Liver (tissue), 9 donors: Measurements from ENCODE around the gene MCCC1. TPM values are rescaled to one million over a fixed set of nuclear protein-coding genes. Genes with fewer than 3 reads are reported as not detected.

ENCODE experiments used
- DNase-seq: peaks from one replicate; pipeline ENCODE4 v3.0.0-alpha.2; 2017; ENCODE audit warnings: low spot score
- H3K27ac ChIP-seq, 2 donors: one replicate each; pipeline ENCODE4 v1.7.0; 2013; ENCODE audit warnings: inconsistent platforms in 2 of 2, low read length in 2 of 2, control low read depth in 1 of 2, low read depth in 1 of 2, mild to moderate bottlenecking in 1 of 2
- H3K27me3 ChIP-seq, 4 donors: one replicate each; pipeline versions ENCODE4 v1.6.1 to v1.7.0; 2013; ENCODE audit warnings: low read length in 3 of 4, inconsistent platforms in 1 of 4, mild to moderate bottlenecking in 1 of 4, moderate library complexity in 1 of 4; ENCODE audit not compliant: control insufficient read depth in 4 of 4, insufficient read depth in 4 of 4
- H3K36me3 ChIP-seq, 4 donors: one replicate each; pipeline versions ENCODE4 v1.6.1 to v1.7.0; 2013; ENCODE audit warnings: low read length in 3 of 4, mild to moderate bottlenecking in 3 of 4, low read depth in 1 of 4, moderate library complexity in 1 of 4; ENCODE audit not compliant: control insufficient read depth in 4 of 4, insufficient read depth in 3 of 4
- H3K4me1 ChIP-seq, 4 donors: one replicate each; pipeline versions ENCODE4 v1.6.1 to v1.7.0; 2013; ENCODE audit warnings: low read length in 3 of 4, mild to moderate bottlenecking in 3 of 4, moderate library complexity in 1 of 4; ENCODE audit not compliant: control insufficient read depth in 4 of 4, insufficient read depth in 4 of 4
- H3K4me3 ChIP-seq, 3 donors: one replicate each; pipeline versions ENCODE4 v1.6.1 to v1.7.0; 2013; ENCODE audit warnings: low read length in 3 of 3, control low read depth in 1 of 3, low read depth in 1 of 3, mild to moderate bottlenecking in 1 of 3
- H3K9ac ChIP-seq, 2 donors: one replicate each; pipeline ENCODE4 v1.7.0; 2013; ENCODE audit warnings: low read length in 2 of 2, mild to moderate bottlenecking in 2 of 2, moderate library complexity in 2 of 2, control low read depth in 1 of 2, low read depth in 1 of 2
- H3K9me3 ChIP-seq, 4 donors: one replicate each; pipeline versions ENCODE4 v1.6.1 to v1.7.0; 2013; ENCODE audit warnings: low read length in 3 of 4; ENCODE audit not compliant: control insufficient read depth in 4 of 4
- EGR1 ChIP-seq, 2 donors: IDR thresholded peaks; 2 replicates each; pipeline ENCODE4 v1.6.1; 2016 to 2018; ENCODE audit warnings: antibody characterized with exemption in 2 of 2, low read depth in 2 of 2
- FOXA1 ChIP-seq: IDR thresholded peaks from 2 replicates; pipeline ENCODE4 v1.6.1; 2016; ENCODE audit warnings: antibody characterized with exemption
- FOXA2 ChIP-seq: IDR thresholded peaks from 2 replicates; pipeline ENCODE4 v1.6.1; 2016; ENCODE audit warnings: antibody characterized with exemption
- GABPA ChIP-seq, 2 donors: IDR thresholded peaks in 1 of 2; conservative IDR thresholded peaks in 1 of 2; 2 replicates each; pipeline ENCODE4 v1.6.1; 2016; ENCODE audit warnings: antibody characterized with exemption in 2 of 2, mild to moderate bottlenecking in 1 of 2, moderate library complexity in 1 of 2
- HNF4A ChIP-seq, 2 donors: conservative IDR thresholded peaks; 2 replicates each; pipeline ENCODE4 v1.6.1; 2016; ENCODE audit warnings: antibody characterized with exemption in 2 of 2, mild to moderate bottlenecking in 2 of 2
- HNF4G ChIP-seq: IDR thresholded peaks from 2 replicates; pipeline ENCODE4 v1.6.1; 2016; ENCODE audit warnings: antibody characterized with exemption
- JUND ChIP-seq, 2 donors: IDR thresholded peaks; 2 replicates each; pipeline ENCODE4 v1.6.1; 2016; ENCODE audit warnings: antibody characterized with exemption in 2 of 2
- MAX ChIP-seq: IDR thresholded peaks from 2 replicates; pipeline ENCODE4 v1.6.1; 2016; ENCODE audit warnings: antibody characterized with exemption
- NR2F2 ChIP-seq: IDR thresholded peaks from 2 replicates; pipeline ENCODE4 v1.6.1; 2016; ENCODE audit warnings: antibody characterized with exemption
- RAD21 ChIP-seq, 2 donors: IDR thresholded peaks; 2 replicates each; pipeline ENCODE4 v1.6.1; 2016; ENCODE audit warnings: antibody characterized with exemption in 2 of 2, mild to moderate bottlenecking in 2 of 2
- REST ChIP-seq: IDR thresholded peaks from 2 replicates; pipeline ENCODE4 v1.6.1; 2016; ENCODE audit warnings: antibody characterized with exemption, mild to moderate bottlenecking
- RXRA ChIP-seq, 2 donors: IDR thresholded peaks; 2 replicates each; pipeline ENCODE4 v1.6.1; 2017 to 2018; ENCODE audit warnings: antibody characterized with exemption in 2 of 2, mild to moderate bottlenecking in 1 of 2
- SP1 ChIP-seq: IDR thresholded peaks from 2 replicates; pipeline ENCODE4 v1.6.1; 2018; ENCODE audit warnings: antibody characterized with exemption, mild to moderate bottlenecking
- TAF1 ChIP-seq: conservative IDR thresholded peaks from 2 replicates; pipeline ENCODE4 v1.6.1; 2016; ENCODE audit warnings: antibody characterized with exemption, mild to moderate bottlenecking
- YY1 ChIP-seq: IDR thresholded peaks from 2 replicates; pipeline ENCODE4 v1.6.1; 2016; ENCODE audit warnings: antibody characterized with exemption, mild to moderate bottlenecking
- ZBTB33 ChIP-seq: IDR thresholded peaks from 2 replicates; pipeline ENCODE4 v1.6.1; 2016; ENCODE audit warnings: antibody characterized with exemption
- WGBS: extraction: QIAGEN DNeasy Blood & Tissue Kit; methylation state at CpG from one replicate; pipeline ENCODE4 v1.1.7; 2013; 5-methylcytosine and 5-hydroxymethylcytosine counted together
- polyA plus RNA-seq, 2 donors: library from polyadenylated mRNA; stranded (reverse) in 1 of 2; unstranded in 1 of 2; fragments of 200-250 nt in 1 of 2; fragments of >200 nt in 1 of 2; fragmentation: Nextera tagmentation in 1 of 2; extraction: Ambion mirVana in 1 of 2; gene quantifications; one replicate each; pipeline versions ENCODE4 v1.2.1 to v1.2.3, GENCODE V29; 2013 to 2015
- total RNA-seq, 2 donors: library from RNA; depleted of rRNA; stranded (reverse); fragments of >200 nt; gene quantifications; one replicate each; pipeline ENCODE4 v1.2.3, GENCODE V29; 2014
- TF ChIP-seq, protein P1 (sequence below): IDR thresholded peaks from 2 replicates; pipeline ENCODE4 v1.6.1; 2016; ENCODE audit warnings: antibody characterized with exemption
- TF ChIP-seq, protein P2 (sequence below): fragments of 150-350 bp; IDR thresholded peaks from 2 replicates; pipeline ENCODE4 v1.5.1; 2017; ENCODE audit warnings: improper control_type of control experiment, low read depth, low read length; ENCODE audit not compliant: missing input control
- donor health status: healthy.
- donor health status: healthy.
- donor health status: healthy.
- donor health status: healthy.
- donor health status: healthy.

Gene MCCC1
- total and polyA plus RNA-seq, 4 donors, result 23.4 to 40.0 (median 34.5) TPM

GRCh38 chr3:183120538-183121215 lies 21.4 kb upstream of the MCCC1 start (continued):
- TF ChIP-seq ZBTB33 (no peak), EGR1 (IDR thresholded peaks at IDR 0.05; ENCODE audit: low read depth in 2 of 2) (no peak), YY1 (no peak), JUND (IDR thresholded peaks at IDR 0.05) (no peak), GABPA (IDR thresholded peaks at IDR 0.05 in 1 of 2, conservative IDR thresholded peaks at IDR 0.05 in 1 of 2) (no peak), NR2F2 (no peak), RAD21 (IDR thresholded peaks at IDR 0.05) (no peak), RXRA (IDR thresholded peaks at IDR 0.05) (no peak), FOXA1 (no peak), SP1 (no peak), TAF1 (no peak), FOXA2 (no peak)

DNA sequence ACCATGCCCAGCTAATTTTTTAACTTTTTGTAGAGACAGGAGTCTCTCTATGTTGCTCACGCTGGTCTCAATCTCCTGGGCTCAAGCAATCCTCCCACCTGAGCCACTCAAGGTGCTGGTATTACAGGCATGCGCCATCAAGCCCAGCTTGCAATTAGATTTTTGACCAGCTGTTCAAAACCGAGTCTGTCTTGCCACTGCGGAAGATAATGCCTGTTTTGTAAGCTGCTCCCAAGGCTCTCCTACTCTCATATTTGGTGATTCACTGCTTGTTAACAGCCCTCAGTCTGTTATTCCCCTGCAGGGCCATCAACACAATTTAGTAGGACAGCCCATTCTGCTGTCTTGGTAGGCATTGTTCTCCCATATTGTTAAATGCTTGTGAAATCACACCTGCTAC lies 17.8 kb upstream of the MCCC1 start:
- no peak overlapping the region for H3K9ac ChIP-seq
- H3K27me3 ChIP-seq, result no peaks in the 10 kb centered on the region
- H3K36me3 ChIP-seq, result no peaks in the 10 kb centered on the region
- WGBS, result 77% methylated on average over 4 of the region's 4 CpGs
- DNase-seq, result no peak
- peaks cover 0 to 8% (median 7%) of the 10 kb centered on the region in 4 donors for H3K4me1 ChIP-seq
- no peak overlapping the region for H3K4me3 ChIP-seq
- TF ChIP-seq MAX, result no peak
- TF ChIP-seq NR2F2, result no peak
- no peak for TF ChIP-seq TAF1
- no peak for TF ChIP-seq EGR1 (IDR thresholded peaks at IDR 0.05; ENCODE audit: low read depth in 2 of 2)
- no peak for TF ChIP-seq RAD21 (IDR thresholded peaks at IDR 0.05)
- TF ChIP-seq, protein P1, sequence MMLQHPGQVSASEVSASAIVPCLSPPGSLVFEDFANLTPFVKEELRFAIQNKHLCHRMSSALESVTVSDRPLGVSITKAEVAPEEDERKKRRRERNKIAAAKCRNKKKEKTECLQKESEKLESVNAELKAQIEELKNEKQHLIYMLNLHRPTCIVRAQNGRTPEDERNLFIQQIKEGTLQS, result no peak
- no peak for TF ChIP-seq HNF4G
- TF ChIP-seq REST, result no peak
- no peak for TF ChIP-seq HNF4A (conservative IDR thresholded peaks at IDR 0.05)
- no peak for TF ChIP-seq YY1
- no peak for TF ChIP-seq GABPA (IDR thresholded peaks at IDR 0.05 in 1 of 2, conservative IDR thresholded peaks at IDR 0.05 in 1 of 2)
- TF ChIP-seq JUND (IDR thresholded peaks at IDR 0.05), result no peak
- TF ChIP-seq, protein P2, sequence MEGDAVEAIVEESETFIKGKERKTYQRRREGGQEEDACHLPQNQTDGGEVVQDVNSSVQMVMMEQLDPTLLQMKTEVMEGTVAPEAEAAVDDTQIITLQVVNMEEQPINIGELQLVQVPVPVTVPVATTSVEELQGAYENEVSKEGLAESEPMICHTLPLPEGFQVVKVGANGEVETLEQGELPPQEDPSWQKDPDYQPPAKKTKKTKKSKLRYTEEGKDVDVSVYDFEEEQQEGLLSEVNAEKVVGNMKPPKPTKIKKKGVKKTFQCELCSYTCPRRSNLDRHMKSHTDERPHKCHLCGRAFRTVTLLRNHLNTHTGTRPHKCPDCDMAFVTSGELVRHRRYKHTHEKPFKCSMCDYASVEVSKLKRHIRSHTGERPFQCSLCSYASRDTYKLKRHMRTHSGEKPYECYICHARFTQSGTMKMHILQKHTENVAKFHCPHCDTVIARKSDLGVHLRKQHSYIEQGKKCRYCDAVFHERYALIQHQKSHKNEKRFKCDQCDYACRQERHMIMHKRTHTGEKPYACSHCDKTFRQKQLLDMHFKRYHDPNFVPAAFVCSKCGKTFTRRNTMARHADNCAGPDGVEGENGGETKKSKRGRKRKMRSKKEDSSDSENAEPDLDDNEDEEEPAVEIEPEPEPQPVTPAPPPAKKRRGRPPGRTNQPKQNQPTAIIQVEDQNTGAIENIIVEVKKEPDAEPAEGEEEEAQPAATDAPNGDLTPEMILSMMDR, result no peak
- TF ChIP-seq ZBTB33, result no peak
- TF ChIP-seq FOXA1, result no peak
- no peak for TF ChIP-seq RXRA (IDR thresholded peaks at IDR 0.05)
- TF ChIP-seq FOXA2, result no peak
- H3K27ac ChIP-seq, result no peak overlapping the region
- no peaks in the 10 kb centered on the region for H3K9me3 ChIP-seq
